ENCODE measurements around the gene MAN2B2. TPM values are rescaled to one million over a fixed set of nuclear protein-coding genes. Genes with fewer than 3 reads are reported as not detected.

Gene MAN2B2
- total and polyA plus RNA-seq, 2 of the 4 experiments (the other 2 are of a cell fraction) = 13.4 to 34.1 TPM

GRCh38 chr4:6668391-6668790 is 93.4 kb downstream of the MAN2B2 start:
- H3K4me1 ChIP-seq (ENCODE audit: control insufficient read depth, insufficient read depth, low read length) = peaks cover 6% of the 10 kb centered on the region; the same call in 1 of the 2 replicates
- POLR2A ChIA-PET (ENCODE audit: unreplicated experiment) = no interaction called here
- in situ Hi-C loops (cut with MboI; ENCODE audit: low sequenced_read_pairs) = no loop called here

More at GRCh38 chr4:6668391-6668790, 93.4 kb downstream of the MAN2B2 start:
- peak overlapping the region; percentile 15 for H3K4ac ChIP-seq (ENCODE audit: low read depth, low read length)
- intact Hi-C loops (cut with micrococcal nuclease) (no loop called here), dilution Hi-C loops (cut with HindIII; ENCODE audit: low sequenced_read_pairs, unreplicated experiment) (no loop called here)
- 0 out of 2 replicates have a peak overlapping the region, but pooled peaks have one; percentile 15 for H4K91ac ChIP-seq (ENCODE audit: insufficient read depth, low read depth, low read length)
- 0 out of 2 replicates have a peak overlapping the region, but pooled peaks have one; percentile 33 for H2AK5ac ChIP-seq (ENCODE audit: low read depth, low read length)
- H2AFZ ChIP-seq (replicated peaks; ENCODE audit: low read length, poor library complexity) = peak overlapping the region; percentile 47
- CTCF ChIA-PET = interaction anchor here (0.5 kb wide), 1 partner anchor 9 kb away, joined by 4 read pairs; no protein-coding TSS in a partner anchor
- peak overlapping the region; percentile 42 for H2BK120ac ChIP-seq (ENCODE audit: low read depth, low read length)
- DNase-seq (peak; percentile 80), ATAC-seq (ENCODE audit: low read depth) (peak; percentile 75)
- H3K9ac ChIP-seq (ENCODE audit: low read depth, low read length) = no peak overlapping the region
- peaks cover 11% of the 10 kb centered on the region for H3K9me1 ChIP-seq (ENCODE audit: insufficient read depth, low read length)
- H3K4me3 ChIP-seq (ENCODE audit: insufficient read depth, low read depth, low read length) = no peak overlapping the region
- no peak overlapping the region for H2BK15ac ChIP-seq (ENCODE audit: low read depth, low read length)
- H4K20me1 ChIP-seq (ENCODE audit: insufficient read depth, low read length) = 0 out of 2 replicates have a peak, but pooled peaks cover 2% of the 10 kb centered on the region
- H3K9me3 ChIP-seq (ENCODE audit: control insufficient read depth, insufficient read depth, low read length) = no peaks in the 10 kb centered on the region
- H3K27me3 ChIP-seq (ENCODE audit: control insufficient read depth, insufficient read depth, low read length) = peaks cover 14% of the 10 kb centered on the region
- TF ChIP-seq MAZ (IDR thresholded peaks at IDR 0.05; ENCODE audit: borderline replicate concordance, low read depth, low read length) (no peak), RCOR1 (IDR thresholded peaks at IDR 0.05; ENCODE audit: insufficient replicate concordance, low read length) (peak; percentile 12), RAD21 (IDR thresholded peaks at IDR 0.05; ENCODE audit: low read length) (no peak), BHLHE40 (IDR thresholded peaks at IDR 0.05; ENCODE audit: low read depth, low read length) (0 out of 2 replicates have a peak, but pooled peaks have one; percentile 28)
- TF ChIP-seq, protein P1, sequence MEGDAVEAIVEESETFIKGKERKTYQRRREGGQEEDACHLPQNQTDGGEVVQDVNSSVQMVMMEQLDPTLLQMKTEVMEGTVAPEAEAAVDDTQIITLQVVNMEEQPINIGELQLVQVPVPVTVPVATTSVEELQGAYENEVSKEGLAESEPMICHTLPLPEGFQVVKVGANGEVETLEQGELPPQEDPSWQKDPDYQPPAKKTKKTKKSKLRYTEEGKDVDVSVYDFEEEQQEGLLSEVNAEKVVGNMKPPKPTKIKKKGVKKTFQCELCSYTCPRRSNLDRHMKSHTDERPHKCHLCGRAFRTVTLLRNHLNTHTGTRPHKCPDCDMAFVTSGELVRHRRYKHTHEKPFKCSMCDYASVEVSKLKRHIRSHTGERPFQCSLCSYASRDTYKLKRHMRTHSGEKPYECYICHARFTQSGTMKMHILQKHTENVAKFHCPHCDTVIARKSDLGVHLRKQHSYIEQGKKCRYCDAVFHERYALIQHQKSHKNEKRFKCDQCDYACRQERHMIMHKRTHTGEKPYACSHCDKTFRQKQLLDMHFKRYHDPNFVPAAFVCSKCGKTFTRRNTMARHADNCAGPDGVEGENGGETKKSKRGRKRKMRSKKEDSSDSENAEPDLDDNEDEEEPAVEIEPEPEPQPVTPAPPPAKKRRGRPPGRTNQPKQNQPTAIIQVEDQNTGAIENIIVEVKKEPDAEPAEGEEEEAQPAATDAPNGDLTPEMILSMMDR (conservative IDR thresholded peaks at IDR 0.05; ENCODE audit: low read depth, low read length) = no peak
- no peak overlapping the region for H3K23ac ChIP-seq (ENCODE audit: low read depth, low read length)
- no peaks in the 10 kb centered on the region for H3K79me1 ChIP-seq (ENCODE audit: low read depth in 1 of 2, low read length in 2 of 2)
- peak overlapping the region; percentile 66; the same call in 1 of the 2 replicates for H2BK20ac ChIP-seq (ENCODE audit: low read depth, low read length)
- no peak overlapping the region for H3K27ac ChIP-seq (ENCODE audit: insufficient read depth, low read length)
- no peaks in the 10 kb centered on the region; the same call in 1 of the 2 replicates for H3K36me3 ChIP-seq (ENCODE audit: control insufficient read depth, insufficient read depth, low read length)
- BruUV-seq (replicated peaks) = no TSS peak
- H3K18ac ChIP-seq (ENCODE audit: low read depth, low read length) = no peak overlapping the region
- H3K4me2 ChIP-seq (ENCODE audit: low read depth, low read length) = no peak overlapping the region
- 80% methylated on average over 8 of the region's 11 CpGs; no CpG with 5 or more reads in 1 of the 2 experiments for WGBS, 2 experiments (ENCODE audit: extremely low coverage in 2 of 2, insufficient read length in 1 of 2)
- H3K56ac ChIP-seq (ENCODE audit: extremely low read depth, insufficient read depth, low read length) = no peak overlapping the region
- no peak overlapping the region for H3K14ac ChIP-seq (replicated peaks; ENCODE audit: low read depth, low read length)
- H2AK9ac ChIP-seq (replicated peaks; ENCODE audit: low read depth, low read length, poor library complexity) = no peak overlapping the region
- no peak overlapping the region for H4K5ac ChIP-seq (ENCODE audit: low read depth, low read length)
- no peak overlapping the region for H2BK5ac ChIP-seq (ENCODE audit: low read depth, low read length, poor library complexity, severe bottlenecking)
- no peak overlapping the region for H4K8ac ChIP-seq (ENCODE audit: low read depth in 2 of 2, low read length in 2 of 2)

Data from IMR-90 (cell line).